Measurements from ENCODE around the gene WDR88. TPM values are rescaled to one million over a fixed set of nuclear protein-coding genes. Genes with fewer than 3 reads are reported as not detected.

WDR88 gene
- polyA plus RNA-seq, 4 donors = 0.56 TPM; not detected in 3

DNA sequence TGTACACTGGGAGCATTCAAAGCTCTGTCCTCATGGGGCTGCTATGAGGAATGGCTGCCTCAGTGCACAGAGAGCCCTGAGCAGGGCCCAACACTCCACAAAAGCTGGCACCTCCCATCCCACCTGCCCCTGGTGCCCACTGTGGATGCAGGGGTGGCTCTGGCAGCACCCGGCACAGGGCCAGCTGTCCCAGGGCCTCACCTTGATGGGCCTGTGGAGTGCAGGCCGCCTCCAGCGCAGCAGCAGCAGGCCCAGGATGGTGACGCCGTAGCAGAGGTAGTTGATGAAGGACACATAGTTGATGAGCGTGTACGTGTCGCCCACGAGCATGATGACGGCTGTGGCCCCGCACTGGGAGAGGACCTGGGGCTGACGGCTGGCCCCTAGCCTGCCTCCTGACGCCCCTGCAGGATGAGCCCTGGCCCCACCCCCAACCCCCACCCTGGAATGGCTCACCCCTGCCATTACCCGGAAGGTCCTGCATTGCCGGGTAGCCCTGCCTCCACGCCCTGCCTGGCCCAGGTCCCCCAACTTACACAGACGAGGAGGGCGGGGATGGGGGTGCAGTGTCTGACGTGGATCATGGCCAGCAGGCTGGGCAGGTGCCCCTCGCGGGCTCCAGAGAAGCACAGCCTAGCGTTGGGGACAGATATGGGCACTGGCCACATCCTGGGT, 78.5 kb downstream of the WDR88 start:
- 86 to 90% (median 87%) methylated on average over 20 to 22 of the region's 22 CpGs for WGBS, 3 donors
- Histone ChIP-seq H3K36me3 (ENCODE audit: control insufficient read depth in 3 of 3, insufficient read depth in 2 of 3, low read depth in 1 of 3, low read length in 3 of 3) (peaks cover 0 to 49% (median 0%) of the 10 kb centered on the region in 3 donors), H3K27me3 (ENCODE audit: control insufficient read depth in 3 of 3, insufficient read depth in 3 of 3, low read length in 3 of 3) (no peaks in the 10 kb centered on the region), H3K27ac (ENCODE audit: low read depth in 1 of 3, low read length in 2 of 3) (no peak overlapping the region), H3K4me1 (ENCODE audit: control insufficient read depth in 3 of 3, insufficient read depth in 2 of 3, low read depth in 1 of 3, low read length in 2 of 3) (no peaks in the 10 kb centered on the region), H3K4me3 (ENCODE audit: low read depth in 1 of 3, low read length in 3 of 3) (no peak overlapping the region), H3K9me3 (ENCODE audit: control insufficient read depth in 2 of 2, insufficient read depth in 1 of 2, low read depth in 1 of 2, low read length in 1 of 2) (no peaks in the 10 kb centered on the region)
- DNase-seq = no peak
- no peak for FAIRE-seq

DNA sequence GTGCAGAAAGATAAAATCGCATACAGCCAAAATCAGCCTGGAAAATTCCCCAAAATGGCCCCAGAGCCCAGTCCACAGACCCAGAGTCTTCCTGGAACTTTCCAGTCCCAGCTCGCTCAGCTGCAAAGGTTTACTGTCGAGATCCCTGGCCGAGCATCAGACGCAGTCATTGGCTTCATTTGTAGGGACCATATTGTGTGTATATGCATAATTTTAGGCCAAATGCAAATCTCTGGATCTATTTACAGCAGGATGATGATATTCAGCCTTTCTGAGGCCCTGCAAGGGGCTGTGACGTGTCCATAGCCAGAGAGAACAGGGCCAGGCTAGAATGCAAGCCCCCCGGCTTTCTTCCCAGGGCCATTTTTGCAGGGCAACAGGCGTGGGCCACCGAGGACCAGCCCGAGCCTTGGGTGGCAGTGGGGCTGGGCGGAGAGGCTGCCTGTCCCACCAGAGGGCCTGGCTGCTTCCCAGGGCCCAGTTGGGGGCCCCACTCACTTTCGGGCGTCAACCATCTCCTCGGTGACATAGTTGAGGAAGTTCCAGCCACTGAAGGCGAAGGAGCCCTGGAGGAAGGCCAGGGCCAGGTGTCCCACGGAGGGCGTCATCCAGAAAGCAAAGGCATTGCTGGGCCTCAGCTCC, 80.0 kb downstream of the WDR88 start:
- H3K36me3 ChIP-seq (ENCODE audit: control insufficient read depth in 3 of 3, insufficient read depth in 2 of 3, low read depth in 1 of 3, low read length in 3 of 3) = peaks cover 0 to 35% (median 0%) of the 10 kb centered on the region in 3 donors
- H3K27ac ChIP-seq (ENCODE audit: low read depth in 1 of 3, low read length in 2 of 3) = peak overlapping the region in 1 of 3 donors; percentile 42
- 63 to 70% (median 67%) methylated on average over 16 to 17 of the region's 17 CpGs for WGBS, 3 donors
- no peak overlapping the region for H3K4me3 ChIP-seq (ENCODE audit: low read depth in 1 of 3, low read length in 3 of 3)
- H3K9me3 ChIP-seq (ENCODE audit: control insufficient read depth in 2 of 2, insufficient read depth in 1 of 2, low read depth in 1 of 2, low read length in 1 of 2) = no peaks in the 10 kb centered on the region
- no peaks in the 10 kb centered on the region for H3K4me1 ChIP-seq (ENCODE audit: control insufficient read depth in 3 of 3, insufficient read depth in 2 of 3, low read depth in 1 of 3, low read length in 2 of 3)
- FAIRE-seq (no peak), DNase-seq (no peak)
- no peaks in the 10 kb centered on the region for H3K27me3 ChIP-seq (ENCODE audit: control insufficient read depth in 3 of 3, insufficient read depth in 3 of 3, low read length in 3 of 3)

DNA sequence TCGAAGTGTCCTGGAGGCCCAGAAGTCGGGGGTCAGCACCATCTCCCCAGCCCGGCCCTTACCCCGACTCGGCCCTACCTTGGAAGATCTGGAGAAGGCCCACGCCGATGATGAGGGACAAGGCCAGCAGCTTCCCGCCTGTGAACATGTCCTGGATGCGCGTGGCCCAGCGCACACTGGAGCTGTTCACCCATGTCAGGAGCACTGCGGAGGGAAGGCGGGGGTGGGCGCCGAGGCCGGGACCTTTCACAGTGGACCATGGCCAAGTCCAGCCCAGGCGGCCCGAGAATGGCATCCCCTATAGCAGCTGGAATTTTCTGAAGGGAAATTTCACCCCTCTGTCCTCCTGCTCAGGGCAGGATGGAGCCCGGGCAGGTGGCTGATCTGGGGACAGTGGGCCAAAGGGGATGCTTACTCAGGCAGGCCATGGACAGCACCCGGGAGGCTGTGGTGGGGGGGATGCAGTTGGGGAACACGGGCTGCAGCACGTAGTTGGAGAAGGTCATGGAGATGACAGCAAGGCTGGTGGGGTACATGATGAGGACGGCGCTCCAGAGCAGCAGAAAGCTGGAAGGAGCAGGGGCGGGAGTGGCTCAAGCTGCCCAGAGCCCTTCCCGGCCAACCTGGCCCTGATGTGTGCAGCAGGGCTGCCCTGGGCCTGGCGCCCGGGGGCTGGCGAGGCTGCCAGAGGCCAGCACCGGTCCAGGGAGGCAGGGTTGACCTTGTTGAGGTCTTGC, 80.7 kb downstream of the WDR88 start:
- no peaks in the 10 kb centered on the region for H3K27me3 ChIP-seq (ENCODE audit: control insufficient read depth in 3 of 3, insufficient read depth in 3 of 3, low read length in 3 of 3)
- peaks cover 0 to 28% (median 0%) of the 10 kb centered on the region in 3 donors for H3K36me3 ChIP-seq (ENCODE audit: control insufficient read depth in 3 of 3, insufficient read depth in 2 of 3, low read depth in 1 of 3, low read length in 3 of 3)
- FAIRE-seq (no peak), DNase-seq (no peak)
- H3K9me3 ChIP-seq (ENCODE audit: control insufficient read depth in 2 of 2, insufficient read depth in 1 of 2, low read depth in 1 of 2, low read length in 1 of 2) = no peaks in the 10 kb centered on the region
- H3K4me1 ChIP-seq (ENCODE audit: control insufficient read depth in 3 of 3, insufficient read depth in 2 of 3, low read depth in 1 of 3, low read length in 2 of 3) = no peaks in the 10 kb centered on the region
- WGBS, 3 donors = 75 to 85% (median 80%) methylated on average over 28 to 30 of the region's 30 CpGs
- peak overlapping the region in 1 of 3 donors; percentile 42 for H3K27ac ChIP-seq (ENCODE audit: low read depth in 1 of 3, low read length in 2 of 3)
- no peak overlapping the region for H3K4me3 ChIP-seq (ENCODE audit: low read depth in 1 of 3, low read length in 3 of 3)

DNA sequence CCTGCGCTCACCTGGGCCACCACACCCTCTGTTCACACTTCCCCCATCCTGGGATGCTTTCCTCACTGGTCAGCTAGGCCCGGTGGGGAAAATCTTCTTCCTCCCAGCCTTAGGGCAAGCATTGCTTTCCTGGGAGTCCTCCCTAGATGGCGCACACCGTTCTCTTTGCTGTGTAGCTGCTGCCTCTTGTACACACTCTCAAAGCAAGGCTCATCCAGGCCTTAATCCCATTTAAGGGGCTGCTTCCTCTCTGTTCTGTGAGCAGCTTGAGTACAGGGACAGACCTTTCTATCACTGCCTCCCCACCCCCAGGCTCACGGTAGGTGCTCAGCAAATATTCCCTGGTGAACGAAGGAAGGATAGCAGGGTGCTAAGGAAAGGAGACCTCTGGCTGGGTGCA, 82.7 kb downstream of the WDR88 start:
- 43 to 50% (median 44%) methylated on average over 6 of the region's 6 CpGs for WGBS, 3 donors
- no peak for FAIRE-seq
- Histone ChIP-seq H3K4me1 (ENCODE audit: control insufficient read depth in 3 of 3, insufficient read depth in 2 of 3, low read depth in 1 of 3, low read length in 2 of 3) (no peaks in the 10 kb centered on the region), H3K27me3 (ENCODE audit: control insufficient read depth in 3 of 3, insufficient read depth in 3 of 3, low read length in 3 of 3) (no peaks in the 10 kb centered on the region), H3K36me3 (ENCODE audit: control insufficient read depth in 3 of 3, insufficient read depth in 2 of 3, low read depth in 1 of 3, low read length in 3 of 3) (peaks cover 0 to 14% (median 0%) of the 10 kb centered on the region in 3 donors), H3K4me3 (ENCODE audit: low read depth in 1 of 3, low read length in 3 of 3) (no peak overlapping the region), H3K27ac (ENCODE audit: low read depth in 1 of 3, low read length in 2 of 3) (no peak overlapping the region), H3K9me3 (ENCODE audit: control insufficient read depth in 2 of 2, insufficient read depth in 1 of 2, low read depth in 1 of 2, low read length in 1 of 2) (no peaks in the 10 kb centered on the region)
- peak; percentile 24 to 39 for DNase-seq

DNA sequence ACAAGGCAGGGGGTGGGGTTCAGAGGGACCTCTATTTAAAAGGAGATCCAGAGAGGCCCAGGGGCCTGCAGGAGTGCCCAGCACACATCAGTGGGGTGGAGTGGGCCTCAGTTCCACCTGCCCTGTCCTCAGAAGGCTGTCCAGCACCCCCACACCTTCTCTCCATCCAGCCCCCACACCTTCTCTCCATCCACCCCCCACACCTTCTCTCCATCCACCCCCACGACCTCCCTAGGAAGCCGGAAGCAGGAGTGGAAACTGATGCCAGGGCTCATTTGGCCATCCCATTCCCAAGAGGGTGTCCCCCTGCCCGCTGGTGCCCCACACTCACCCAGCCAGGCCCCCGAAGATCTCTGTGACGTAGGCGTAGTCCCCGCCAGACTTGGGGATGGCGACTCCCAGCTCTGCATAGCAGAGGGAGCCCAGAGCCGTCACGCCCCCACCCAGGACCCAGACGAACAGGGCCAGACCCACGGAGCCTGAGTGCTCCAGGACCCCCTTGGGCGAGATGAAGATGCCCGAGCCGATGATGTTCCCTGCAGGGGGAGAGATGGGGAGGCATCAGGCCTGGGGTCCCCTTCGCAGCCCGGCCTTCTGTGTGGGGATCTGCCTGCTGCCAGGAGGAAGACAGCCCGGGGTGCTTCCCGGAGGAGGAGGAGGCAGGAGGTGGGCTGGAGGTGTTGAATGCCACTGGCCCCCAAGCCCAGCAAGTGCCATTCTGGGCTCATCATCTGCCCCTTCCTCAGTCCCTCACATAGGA, 83.7 kb downstream of the WDR88 start:
- Histone ChIP-seq H3K27ac (ENCODE audit: low read depth in 1 of 3, low read length in 2 of 3) (no peak overlapping the region), H3K4me1 (ENCODE audit: control insufficient read depth in 3 of 3, insufficient read depth in 2 of 3, low read depth in 1 of 3, low read length in 2 of 3) (no peaks in the 10 kb centered on the region), H3K9me3 (ENCODE audit: control insufficient read depth in 2 of 2, insufficient read depth in 1 of 2, low read depth in 1 of 2, low read length in 1 of 2) (no peaks in the 10 kb centered on the region), H3K4me3 (ENCODE audit: low read depth in 1 of 3, low read length in 3 of 3) (no peak overlapping the region), H3K36me3 (ENCODE audit: control insufficient read depth in 3 of 3, insufficient read depth in 2 of 3, low read depth in 1 of 3, low read length in 3 of 3) (peaks cover 0 to 9% (median 0%) of the 10 kb centered on the region in 3 donors), H3K27me3 (ENCODE audit: control insufficient read depth in 3 of 3, insufficient read depth in 3 of 3, low read length in 3 of 3) (no peaks in the 10 kb centered on the region)
- DNase-seq = no peak
- no peak for FAIRE-seq
- WGBS, 3 donors = 91 to 94% (median 92%) methylated on average over 19 of the region's 19 CpGs

DNA sequence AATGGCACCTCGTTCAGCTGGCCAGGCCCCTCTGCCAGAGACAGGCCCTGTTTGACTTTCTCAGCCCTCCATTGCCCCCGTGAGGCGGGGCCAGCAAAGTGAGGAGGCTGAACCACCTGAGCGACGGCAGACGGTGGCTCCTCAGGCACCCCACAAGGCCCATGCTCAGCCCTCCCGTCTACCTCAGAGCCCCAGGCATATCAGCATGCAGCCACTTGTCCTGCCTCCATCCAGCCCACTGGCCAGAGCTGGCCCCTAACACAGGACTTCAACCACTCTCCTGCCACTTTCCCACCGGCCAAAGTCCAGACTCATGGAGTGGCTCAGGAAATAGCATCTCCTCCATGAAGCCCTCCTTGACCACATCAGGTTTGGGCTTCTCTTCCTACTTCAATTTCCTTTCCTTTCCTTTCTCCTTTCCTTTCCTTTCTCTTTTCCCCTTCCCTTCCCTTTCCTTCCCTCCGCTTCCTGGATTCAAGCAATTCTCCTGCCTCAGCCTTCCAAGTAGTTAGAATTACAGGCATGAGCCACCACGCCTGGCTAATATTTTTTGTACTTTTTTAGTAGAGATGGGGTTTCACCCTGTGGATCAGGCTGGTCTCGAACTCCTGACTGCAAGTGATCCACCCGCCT, 84.4 kb downstream of the WDR88 start:
- FAIRE-seq = no peak
- no peak for DNase-seq
- WGBS, 3 donors = 66 to 74% (median 71%) methylated on average over 11 to 12 of the region's 12 CpGs

DNA sequence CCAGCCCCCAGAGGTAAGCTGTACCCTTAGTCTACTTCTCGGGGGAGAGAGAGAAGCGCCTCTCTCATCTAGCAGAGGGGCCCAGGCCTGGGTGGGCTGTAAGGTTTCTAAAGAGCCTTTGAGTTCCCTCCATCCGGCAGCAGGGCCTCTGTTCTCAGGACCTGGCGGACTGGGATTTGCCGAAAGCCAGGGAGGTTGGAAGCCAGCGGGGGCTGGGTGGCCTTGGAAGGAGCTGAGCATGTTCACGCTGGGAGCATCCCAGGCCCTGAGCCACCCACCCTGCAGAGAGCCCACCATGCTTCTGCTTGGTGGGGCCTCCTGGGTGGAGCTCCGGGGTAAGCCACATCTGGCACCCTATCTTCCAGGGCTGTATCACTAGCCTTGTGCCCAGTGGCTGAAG, 86.0 kb downstream of the WDR88 start:
- 83 to 88% (median 87%) methylated on average over 8 of the region's 8 CpGs for WGBS, 3 donors
- FAIRE-seq (no peak), DNase-seq (no peak)
- H3K4me3 ChIP-seq (ENCODE audit: low read depth in 1 of 3, low read length in 3 of 3) = no peak overlapping the region
- H3K9me3 ChIP-seq (ENCODE audit: control insufficient read depth in 2 of 2, insufficient read depth in 1 of 2, low read depth in 1 of 2, low read length in 1 of 2) = no peaks in the 10 kb centered on the region
- H3K36me3 ChIP-seq (ENCODE audit: control insufficient read depth in 3 of 3, insufficient read depth in 2 of 3, low read depth in 1 of 3, low read length in 3 of 3) = peaks cover 0 to 3% (median 0%) of the 10 kb centered on the region in 3 donors
- no peaks in the 10 kb centered on the region for H3K27me3 ChIP-seq (ENCODE audit: control insufficient read depth in 3 of 3, insufficient read depth in 3 of 3, low read length in 3 of 3)
- no peaks in the 10 kb centered on the region for H3K4me1 ChIP-seq (ENCODE audit: control insufficient read depth in 3 of 3, insufficient read depth in 2 of 3, low read depth in 1 of 3, low read length in 2 of 3)
- H3K27ac ChIP-seq (ENCODE audit: low read depth in 1 of 3, low read length in 2 of 3) = no peak overlapping the region

More for the DNA sequence above, 84.4 kb downstream of the WDR88 start:
- Histone ChIP-seq H3K36me3 (ENCODE audit: control insufficient read depth in 3 of 3, insufficient read depth in 2 of 3, low read depth in 1 of 3, low read length in 3 of 3) (peaks cover 0 to 3% (median 0%) of the 10 kb centered on the region in 3 donors), H3K4me1 (ENCODE audit: control insufficient read depth in 3 of 3, insufficient read depth in 2 of 3, low read depth in 1 of 3, low read length in 2 of 3) (no peaks in the 10 kb centered on the region), H3K27ac (ENCODE audit: low read depth in 1 of 3, low read length in 2 of 3) (no peak overlapping the region), H3K4me3 (ENCODE audit: low read depth in 1 of 3, low read length in 3 of 3) (no peak overlapping the region), H3K9me3 (ENCODE audit: control insufficient read depth in 2 of 2, insufficient read depth in 1 of 2, low read depth in 1 of 2, low read length in 1 of 2) (no peaks in the 10 kb centered on the region), H3K27me3 (ENCODE audit: control insufficient read depth in 3 of 3, insufficient read depth in 3 of 3, low read length in 3 of 3) (no peaks in the 10 kb centered on the region)

Measured in small intestine (tissue), 7 donors.